Esophagus squamous epithelium (tissue), 4 donors: ENCODE data around the gene NLRC5.

Source experiments
- POLR2A ChIP-seq, 4 donors: fragments of 450-650 bp; IDR thresholded peaks; one replicate each; pipeline ENCODE4 v1.6.1; 2017; ENCODE audit warnings: antibody characterized with exemption in 4 of 4, mild to moderate bottlenecking in 4 of 4, moderate library complexity in 3 of 4
- TF ChIP-seq, protein P1 (sequence below), 6 experiments: fragments of 450-650 bp in 4 of 6; fragments of 200-600 bp in 2 of 6; sonication (generic) in 2 of 6; IDR thresholded peaks; one replicate each; pipeline ENCODE4 v1.5.1; 2016 to 2019; ENCODE audit warnings: antibody characterized with exemption in 6 of 6, mild to moderate bottlenecking in 4 of 6, moderate library complexity in 4 of 6

DNA sequence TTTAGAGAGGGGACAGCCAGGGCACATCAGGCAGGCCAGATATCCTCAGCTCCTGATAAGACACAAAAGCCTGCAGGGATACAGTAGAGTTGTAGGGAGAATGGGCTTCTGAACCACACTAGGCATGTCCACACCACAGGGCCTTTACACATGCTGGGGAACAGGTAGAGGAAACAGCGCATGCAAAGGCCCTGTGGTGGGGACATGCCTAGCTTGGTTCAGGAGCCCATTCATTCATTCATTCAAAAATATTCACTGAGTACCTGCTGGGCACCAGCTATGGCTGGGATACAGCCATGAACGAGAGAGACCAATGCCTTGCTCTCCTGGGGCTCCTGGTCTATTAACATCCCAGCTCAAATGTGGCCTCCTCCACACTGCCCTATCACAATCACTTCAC is 107.4 kb downstream of the NLRC5 start:
- TF ChIP-seq, protein P1, sequence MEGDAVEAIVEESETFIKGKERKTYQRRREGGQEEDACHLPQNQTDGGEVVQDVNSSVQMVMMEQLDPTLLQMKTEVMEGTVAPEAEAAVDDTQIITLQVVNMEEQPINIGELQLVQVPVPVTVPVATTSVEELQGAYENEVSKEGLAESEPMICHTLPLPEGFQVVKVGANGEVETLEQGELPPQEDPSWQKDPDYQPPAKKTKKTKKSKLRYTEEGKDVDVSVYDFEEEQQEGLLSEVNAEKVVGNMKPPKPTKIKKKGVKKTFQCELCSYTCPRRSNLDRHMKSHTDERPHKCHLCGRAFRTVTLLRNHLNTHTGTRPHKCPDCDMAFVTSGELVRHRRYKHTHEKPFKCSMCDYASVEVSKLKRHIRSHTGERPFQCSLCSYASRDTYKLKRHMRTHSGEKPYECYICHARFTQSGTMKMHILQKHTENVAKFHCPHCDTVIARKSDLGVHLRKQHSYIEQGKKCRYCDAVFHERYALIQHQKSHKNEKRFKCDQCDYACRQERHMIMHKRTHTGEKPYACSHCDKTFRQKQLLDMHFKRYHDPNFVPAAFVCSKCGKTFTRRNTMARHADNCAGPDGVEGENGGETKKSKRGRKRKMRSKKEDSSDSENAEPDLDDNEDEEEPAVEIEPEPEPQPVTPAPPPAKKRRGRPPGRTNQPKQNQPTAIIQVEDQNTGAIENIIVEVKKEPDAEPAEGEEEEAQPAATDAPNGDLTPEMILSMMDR (IDR thresholded peaks at IDR 0.05): no peak
- TF ChIP-seq POLR2A (IDR thresholded peaks at IDR 0.05): no peak
